Fibroblast of skin of back (primary cell): Measurements from ENCODE around the gene PARL.
"Not testable (repeated sequence)": the region's sequence is repeated elsewhere in the genome, so short reads cannot be mapped to it uniquely, and the experiment has no call there.

Experiments used
- DNase-seq: peaks from one replicate; pipeline ENCODE4 v3.0.0-alpha.2; 2013

PARL gene

DNA sequence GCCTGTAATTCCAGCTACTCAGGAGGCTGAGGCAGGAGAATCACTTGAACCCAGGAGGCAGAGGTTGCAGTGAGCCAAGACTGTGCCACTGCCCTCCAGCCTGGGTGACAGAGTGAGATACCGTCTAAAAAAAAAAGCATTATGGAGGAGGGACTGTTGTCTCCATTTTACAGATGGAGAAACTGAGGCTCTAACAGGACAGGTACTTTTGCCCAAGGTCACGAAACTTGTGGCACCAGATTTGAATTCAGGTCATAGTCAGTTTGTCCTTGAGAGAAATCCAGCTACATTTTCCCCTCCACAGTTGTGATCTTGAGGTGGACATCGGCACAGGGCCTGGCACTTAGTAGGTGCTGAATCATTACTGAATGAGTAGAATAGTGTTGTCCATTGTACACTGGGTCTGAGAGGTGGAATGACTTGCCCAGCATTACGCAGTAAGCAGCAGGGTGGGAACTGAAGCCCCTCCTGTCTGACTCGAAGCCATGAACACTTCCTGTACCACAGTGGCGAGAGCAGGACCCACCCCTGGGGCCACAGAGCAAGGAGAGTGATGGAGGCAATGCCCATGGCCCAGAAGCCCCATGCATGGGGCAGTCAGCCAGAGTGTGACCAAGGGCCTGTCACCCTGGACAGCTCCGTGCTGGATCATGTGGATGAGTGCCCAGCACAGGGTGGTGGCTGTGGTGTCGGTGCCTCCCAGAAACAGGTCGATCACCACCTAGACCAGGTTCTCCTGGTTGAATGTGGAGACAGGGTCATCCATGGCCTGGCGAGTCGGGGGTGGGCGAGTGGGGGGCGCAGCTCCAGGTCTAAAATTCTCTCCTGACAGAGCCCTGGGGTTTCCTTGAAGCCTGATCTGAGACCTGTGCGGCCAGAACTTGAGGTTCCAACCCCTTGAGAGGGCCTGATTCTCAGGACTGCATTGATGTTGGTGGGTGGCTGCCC lies 20.4 kb upstream of the PARL start:
- no peak for DNase-seq

DNA sequence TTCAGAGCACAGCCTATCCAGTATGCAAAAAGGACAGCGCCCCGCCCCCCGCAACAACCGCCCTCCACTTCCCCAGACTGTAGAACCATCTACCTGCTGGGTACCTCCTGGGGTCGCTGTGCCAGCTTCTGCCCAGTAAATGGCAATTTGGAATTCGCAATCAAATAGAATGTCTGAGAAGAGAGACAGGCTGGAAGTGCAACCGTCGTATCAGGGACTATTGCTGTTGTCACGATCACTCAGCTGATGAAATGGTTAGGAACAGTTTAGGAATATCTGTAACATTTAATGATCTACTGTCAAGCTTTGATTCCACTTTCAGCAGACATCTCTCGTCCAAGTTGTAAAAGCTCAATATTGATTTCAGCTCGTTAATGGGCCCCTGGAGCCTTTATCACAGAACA lies 13.3 kb upstream of the PARL start:
- no peak for DNase-seq

- no peak for DNase-seq
These were observed 12.9 kb upstream of the PARL start for GRCh38 chr3:183897606-183898005.

GRCh38 chr3:183896610-183897009 lies 11.9 kb upstream of the PARL start:
- DNase-seq: no peak

- DNase-seq: no peak
These were observed 11.5 kb upstream of the PARL start for GRCh38 chr3:183896184-183896583.

GRCh38 chr3:183895774-183896173 lies 11.1 kb upstream of the PARL start:
- no peak for DNase-seq

GRCh38 chr3:183895296-183895695 lies 10.6 kb upstream of the PARL start:
- peak; percentile 52 for DNase-seq

DNA sequence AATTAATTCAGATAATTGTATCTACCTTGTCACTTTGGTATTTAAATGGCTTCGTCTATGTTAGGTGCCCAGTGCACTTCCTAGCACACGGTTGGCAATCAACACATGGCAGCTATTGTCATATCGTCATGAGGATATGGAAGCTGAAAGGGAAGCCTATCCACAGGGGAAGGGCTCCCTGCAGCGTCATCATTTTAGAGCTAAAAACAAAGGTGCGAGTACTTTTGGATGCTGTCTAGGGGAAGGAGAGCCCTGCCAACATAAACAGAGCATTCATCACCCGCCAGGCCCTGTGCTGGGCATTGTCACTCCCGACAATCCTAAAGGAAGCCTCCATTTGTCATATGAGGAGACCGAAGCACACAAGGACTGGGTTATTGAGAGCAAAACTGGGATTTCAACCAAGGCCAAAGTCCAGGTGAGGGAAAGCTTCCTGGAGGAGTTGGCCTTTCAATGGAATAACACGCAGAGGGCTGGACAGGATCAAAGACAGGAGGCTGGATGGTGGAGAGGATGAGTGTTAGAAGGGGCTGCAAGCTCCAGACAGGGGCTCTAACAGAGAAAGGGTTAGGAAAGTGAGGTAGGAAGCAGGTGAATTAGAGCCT lies 8.0 kb upstream of the PARL start:
- DNase-seq: no peak

DNA sequence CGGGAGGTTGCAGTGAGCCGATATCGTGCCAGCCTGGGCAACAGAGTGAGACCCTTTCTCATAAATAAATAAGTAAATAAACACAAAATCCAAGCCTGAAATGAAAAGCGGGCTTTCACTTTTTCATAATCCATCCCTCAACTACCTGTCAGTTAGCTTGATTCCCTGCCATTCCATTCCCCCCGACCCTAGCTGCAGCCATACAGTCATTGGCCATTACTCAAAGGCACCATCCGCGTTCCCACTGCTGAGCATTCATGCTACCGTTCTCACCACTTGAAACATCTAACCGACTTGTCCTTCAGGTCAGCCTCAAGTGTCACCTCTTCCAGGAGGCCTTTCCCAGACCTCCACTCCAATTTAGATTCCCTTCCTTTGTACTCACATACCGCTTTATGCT lies 1.1 kb upstream of the PARL start:
- no peak for DNase-seq

DNA sequence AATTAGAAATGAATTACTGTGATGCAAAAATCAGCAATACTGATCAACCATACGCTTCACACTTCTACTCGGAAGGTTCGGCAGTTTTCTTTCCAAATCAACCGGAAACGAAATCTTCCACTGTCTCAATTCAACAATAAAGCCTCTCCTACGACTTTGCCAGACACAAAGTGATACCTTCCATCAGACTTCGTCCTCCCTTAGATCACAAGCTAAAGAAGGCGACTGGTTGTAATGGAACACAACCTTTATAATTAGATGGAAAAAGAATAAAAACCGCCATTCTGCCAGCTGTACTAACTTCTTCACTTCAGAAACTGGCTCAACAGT lies 618 bp downstream of the PARL start:
- no peak for DNase-seq

- DNase-seq: no peak
These were observed 1.2 kb downstream of the PARL start for GRCh38 chr3:183883291-183884096.

- no peak for DNase-seq
These were observed 4.6 kb downstream of the PARL start for GRCh38 chr3:183880121-183880520.

DNA sequence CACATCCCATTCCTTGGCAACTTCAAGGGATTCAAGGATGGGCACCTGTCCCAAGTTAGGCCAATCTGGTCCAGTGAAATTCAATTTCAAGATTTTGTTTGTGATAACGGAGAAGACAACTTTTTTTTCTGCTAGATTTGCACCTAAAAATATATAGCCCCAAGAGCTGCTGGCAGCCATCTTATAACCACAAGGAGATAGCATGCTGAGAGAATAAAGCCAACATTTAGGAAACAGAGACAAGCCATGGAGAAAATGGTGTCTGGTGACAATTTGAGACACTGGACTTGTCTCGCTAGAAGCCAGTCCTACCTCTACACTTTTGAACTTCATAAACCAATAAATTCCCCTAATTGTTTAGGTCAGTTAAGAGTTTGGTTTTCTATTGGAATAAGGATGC lies 5.4 kb downstream of the PARL start:
- no peak for DNase-seq

GRCh38 chr3:183878071-183878470 lies 6.6 kb downstream of the PARL start:
- no peak for DNase-seq

DNA sequence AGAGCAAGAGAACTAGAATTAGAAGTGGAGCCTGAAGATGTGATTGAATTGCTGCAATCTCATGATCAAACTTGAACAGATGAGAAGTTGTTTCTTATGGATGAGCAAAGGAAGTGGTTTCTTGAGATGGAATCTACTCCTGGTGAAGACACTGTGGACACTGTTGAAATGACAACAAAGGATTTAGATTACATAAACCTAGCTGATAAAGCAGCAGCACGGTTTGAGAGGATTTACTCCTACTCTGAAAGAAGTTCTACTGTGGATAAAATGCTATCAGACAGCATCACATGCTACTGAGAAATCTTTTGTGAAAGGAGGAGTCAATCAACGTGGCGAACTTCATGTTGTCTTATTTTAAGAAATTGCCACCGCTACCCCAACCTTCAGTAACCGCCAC lies 7.5 kb downstream of the PARL start:
- not testable (repeated sequence) for DNase-seq

DNA sequence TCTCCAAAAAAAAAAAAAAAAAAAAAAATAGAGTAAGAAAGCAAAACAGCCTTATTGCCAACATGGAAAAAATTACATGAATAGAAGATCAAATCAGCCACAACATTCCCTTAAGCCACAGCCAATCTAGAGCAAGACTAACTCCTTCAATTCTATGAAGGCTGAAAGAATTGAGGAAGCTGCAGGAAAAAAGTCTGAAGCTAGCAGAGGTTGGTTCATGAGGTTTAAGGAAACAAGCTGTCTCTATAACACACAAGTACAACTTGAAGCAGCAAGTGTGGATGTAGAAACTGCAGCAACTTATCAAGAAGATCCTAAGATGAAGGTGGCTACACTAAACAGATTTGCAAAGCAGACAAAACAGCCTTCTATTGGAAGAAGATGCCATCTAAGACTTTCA lies 9.3 kb downstream of the PARL start:
- DNase-seq: no peak

- DNase-seq: no peak
These were observed 10.8 kb downstream of the PARL start for GRCh38 chr3:183873914-183874313.

- no peak for DNase-seq
These were observed 13.1 kb downstream of the PARL start for GRCh38 chr3:183871541-183871940.

GRCh38 chr3:183870563-183870962 lies 14.1 kb downstream of the PARL start:
- no peak for DNase-seq

DNA sequence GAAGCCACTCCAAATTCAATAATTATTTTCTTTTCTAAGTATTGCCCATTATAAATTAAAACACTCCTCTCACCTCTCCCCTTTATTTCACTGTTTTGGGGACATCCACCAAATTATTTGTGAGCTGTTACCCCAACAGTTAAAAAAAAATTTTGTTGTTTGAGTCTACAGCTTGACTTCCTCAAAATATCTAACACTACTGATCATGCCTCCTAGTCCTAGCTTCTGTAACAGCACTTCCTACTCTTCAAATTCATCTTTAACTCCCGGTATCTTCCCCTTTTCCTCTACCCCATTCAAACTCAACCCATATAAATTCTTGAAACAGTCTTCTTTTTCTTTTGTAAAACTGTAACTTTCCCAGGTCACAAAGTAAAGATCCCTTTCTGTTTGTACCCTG lies 15.9 kb downstream of the PARL start:
- no peak for DNase-seq

- no peak for DNase-seq
These were observed 22.1 kb downstream of the PARL start for GRCh38 chr3:183862610-183863009.

DNA sequence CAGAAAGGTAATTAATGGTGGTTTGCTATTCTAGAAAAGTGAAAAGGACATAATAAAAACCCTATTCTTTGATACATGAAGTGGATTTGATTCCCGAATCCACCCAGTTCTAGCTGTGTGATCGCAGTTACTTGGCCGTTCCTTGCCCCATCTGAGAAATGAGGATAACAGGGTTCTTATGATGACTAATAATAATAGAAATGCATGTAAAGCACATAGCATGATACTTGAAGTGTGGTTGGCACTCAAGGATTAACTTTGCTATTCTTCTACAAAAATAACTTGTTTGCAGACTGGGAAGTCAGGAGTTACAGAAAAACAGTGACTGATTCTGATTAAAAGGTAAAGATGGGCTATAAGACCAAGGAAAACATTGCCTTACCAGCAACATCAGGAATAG lies 26.8 kb downstream of the PARL start:
- peak; percentile 32 for DNase-seq

- peak; percentile 61 for DNase-seq
These were observed 30.2 kb downstream of the PARL start for GRCh38 chr3:183854318-183855035.
